Endothelial cell of hepatic sinusoid (primary cell): Measurements from ENCODE around the gene FOXE3.
"Not testable (repeated sequence)": the region's sequence is repeated elsewhere in the genome, so short reads cannot be mapped to it uniquely, and the experiment has no call there.

Experiments used
- in situ Hi-C: cut with HindIII; loops from 2 replicates; pipeline ENCODE4 v1.10.0; 2017; ENCODE audit warnings: low sequenced_read_pairs

The FOXE3 gene

DNA sequence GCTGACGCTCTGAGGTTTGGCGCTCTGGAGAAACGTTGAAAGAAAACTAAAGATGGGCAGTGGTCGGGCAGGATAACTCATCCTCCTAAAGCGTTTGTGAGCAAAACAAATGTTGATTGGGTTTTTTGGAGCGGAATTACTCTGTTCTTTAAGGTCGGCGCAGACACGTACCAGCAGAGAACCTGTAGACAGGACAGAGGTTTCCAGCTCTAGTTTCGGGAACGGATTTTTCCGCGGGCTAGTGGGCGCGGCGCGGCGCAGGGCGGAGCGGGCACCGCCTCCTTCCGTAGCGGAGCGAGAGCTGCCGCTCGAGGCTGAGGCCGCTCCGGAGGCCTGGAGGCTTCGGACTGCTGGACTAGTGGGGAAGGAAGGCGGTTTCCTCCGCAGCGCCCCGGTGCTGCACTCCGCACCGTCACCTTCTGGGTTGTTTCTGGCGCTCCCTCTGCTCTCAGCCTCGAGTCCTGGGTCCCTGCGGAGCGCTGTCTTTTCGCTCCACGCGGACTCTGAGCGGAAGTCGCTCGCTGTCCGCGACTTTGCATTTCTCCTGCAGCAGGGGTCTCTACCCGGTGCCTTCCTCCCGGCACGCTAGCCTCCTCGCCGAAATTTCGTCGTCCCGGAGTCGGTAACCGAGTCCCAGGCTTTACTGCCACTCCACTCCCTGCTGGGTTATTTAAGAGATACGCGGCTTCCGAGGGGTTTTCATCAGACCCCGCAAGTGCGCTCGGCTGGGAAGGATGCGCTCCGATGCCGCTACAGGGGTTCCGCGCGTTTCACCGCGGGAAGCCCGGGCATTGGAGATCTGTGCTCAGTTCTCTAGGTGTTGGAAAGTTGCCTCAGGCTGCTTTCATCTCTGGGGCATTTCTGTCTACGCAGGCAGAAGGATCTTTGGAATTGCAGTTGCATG lies 28.7 kb downstream of the FOXE3 start:
- in situ Hi-C loops = loop anchor here (25.0 kb wide), 1 partner anchor 267 kb away; no protein-coding TSS in a partner anchor

GRCh38 chr1:47445823-47446550 lies 29.9 kb downstream of the FOXE3 start:
- in situ Hi-C loops = loop anchor here (25.0 kb wide), 1 partner anchor 266 kb away; no protein-coding TSS in a partner anchor

- in situ Hi-C loops = loop anchor here (25.0 kb wide), 1 partner anchor 264 kb away; no protein-coding TSS in a partner anchor
Measured at GRCh38 chr1:47448462-47449222, 32.6 kb downstream of the FOXE3 start.

GRCh38 chr1:47449822-47450552 lies 33.9 kb downstream of the FOXE3 start:
- in situ Hi-C loops = loop anchor here (25.0 kb wide), 1 partner anchor 262 kb away; no protein-coding TSS in a partner anchor

GRCh38 chr1:47450606-47451005 lies 34.5 kb downstream of the FOXE3 start:
- in situ Hi-C loops = no loop called here

DNA sequence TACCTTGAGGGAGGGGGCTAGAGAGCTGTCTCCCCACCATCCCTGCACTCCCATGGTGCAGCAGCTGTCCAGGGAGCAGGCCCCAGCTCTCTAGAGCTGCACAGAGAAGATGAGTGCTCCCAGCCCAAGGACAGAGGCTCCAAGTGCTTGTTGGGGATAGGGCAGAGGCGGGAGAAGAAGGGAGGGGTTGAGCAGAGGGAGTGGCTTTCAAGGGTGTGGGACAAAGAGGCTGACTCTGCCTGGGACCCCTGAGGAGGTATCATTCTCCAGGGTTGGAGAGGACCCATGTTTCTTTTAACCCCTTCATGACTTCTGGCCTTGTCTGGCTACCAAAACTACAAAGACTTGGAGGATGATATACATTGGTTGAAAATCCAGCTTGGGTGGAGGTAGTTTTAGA lies 36.3 kb downstream of the FOXE3 start:
- in situ Hi-C loops = no loop called here

GRCh38 chr1:47453910-47454309 lies 37.8 kb downstream of the FOXE3 start:
- in situ Hi-C loops = not testable (repeated sequence)

GRCh38 chr1:47456250-47456649 lies 40.2 kb downstream of the FOXE3 start:
- in situ Hi-C loops = no loop called here

GRCh38 chr1:47457547-47457946 lies 41.5 kb downstream of the FOXE3 start:
- in situ Hi-C loops = not testable (repeated sequence)

- in situ Hi-C loops = no loop called here
Measured at GRCh38 chr1:47459253-47459788, 43.2 kb downstream of the FOXE3 start.

- in situ Hi-C loops = no loop called here
Measured at GRCh38 chr1:47460040-47460439, 44.0 kb downstream of the FOXE3 start.

- in situ Hi-C loops = no loop called here
Measured at GRCh38 chr1:47460456-47460855, 44.4 kb downstream of the FOXE3 start.

DNA sequence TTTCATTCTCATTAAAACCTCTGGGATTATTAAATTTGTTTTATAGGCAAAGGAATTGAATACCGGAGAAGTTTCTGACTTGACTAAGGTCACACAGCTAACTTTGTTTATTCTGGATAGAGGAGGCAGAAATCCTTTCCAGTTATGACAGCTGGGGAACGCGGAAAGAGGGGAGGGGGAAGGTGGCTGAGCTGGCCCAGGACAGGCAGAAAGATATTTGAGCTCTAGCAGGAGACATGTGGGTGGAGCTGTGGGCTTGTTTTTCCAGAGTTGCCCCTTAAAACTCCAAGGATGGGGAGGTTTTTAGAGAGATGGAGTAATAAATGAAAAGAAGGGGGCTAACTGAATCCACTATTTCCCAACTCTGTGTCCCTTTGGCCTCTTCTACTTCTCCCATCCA lies 49.5 kb downstream of the FOXE3 start:
- in situ Hi-C loops = no loop called here
